Measurements from ENCODE around the gene TMEM203. TPM values are rescaled to one million over a fixed set of nuclear protein-coding genes. Genes with fewer than 3 reads are reported as not detected.
A peak's percentile ranks its signal among the peaks of the same experiment; 100 is the strongest.

TMEM203 gene
- total and polyA plus RNA-seq, 12 donors = 21.7 to 48.4 (median 40.0) TPM

GRCh38 chr9:137223078-137223970 lies 17.9 kb upstream of the TMEM203 start:
- peak; percentile 98 to 100 (median 99) for DNase-seq
- intact Hi-C loops (cut with DNase I) = no loop called here
- Histone ChIP-seq H3K27me3 (peaks cover 2% of the 10 kb centered on the region), H3K9me3 (replicated peaks in 1 of 3) (no peaks in the 10 kb centered on the region), H3K36me3 (replicated peaks in 1 of 2) (no peaks in the 10 kb centered on the region), H3K4me1 (replicated peaks in 1 of 2) (peaks cover 21 to 33% of the 10 kb centered on the region in 2 donors), H3K4me3 (peak overlapping the region; percentile 77 to 81 (median 79)), H3K27ac (peak overlapping the region; percentile 81 to 91 (median 84))
- TF ChIP-seq POLR2A (IDR thresholded peaks at IDR 0.05) (peak; percentile 49 to 60), CTCF (IDR thresholded peaks at IDR 0.05) (no peak)
- 1 to 7% (median 2%) methylated on average over 9 to 63 of the region's 63 CpGs for WGBS, 4 donors

GRCh38 chr9:137222190-137223077 lies 17.0 kb upstream of the TMEM203 start, which contains the start of gene RNF208:
Gene RNF208, minus strand, starts transcription at chr9:137222240. Its CDS starts 1,028 bp downstream, at chr9:137221212.
- intact Hi-C loops (cut with DNase I) = no loop called here
- Histone ChIP-seq H3K4me1 (replicated peaks in 1 of 2) (peaks cover 29 to 37% of the 10 kb centered on the region in 2 donors), H3K27ac (peak within 1 kb of the TSS; percentile 79 to 91 (median 82)), H3K4me3 (peak within 1 kb of the TSS in 2 of 4 donors; percentile 77 to 78), H3K36me3 (replicated peaks in 1 of 2) (no peaks in the 10 kb centered on the region), H3K9me3 (replicated peaks in 1 of 3) (no peaks in the 10 kb centered on the region), H3K27me3 (no peaks in the 10 kb centered on the region)
- peak in 2 of 7 donors; percentile 44 to 59 for DNase-seq
- WGBS, 4 donors = 3 to 29% (median 10%) methylated on average over 3 to 78 of the region's 88 CpGs; no CpG with 5 or more reads in 1 of the 4 donors
- TF ChIP-seq CTCF (IDR thresholded peaks at IDR 0.05) (no peak), POLR2A (IDR thresholded peaks at IDR 0.05) (no peak)

- no peaks in the 10 kb centered on the region for H3K9me3 ChIP-seq (replicated peaks in 1 of 3)
- no peaks in the 10 kb centered on the region for H3K27me3 ChIP-seq
- no peak for DNase-seq
- intact Hi-C loops (cut with DNase I) = no loop called here
- no peak for TF ChIP-seq POLR2A (IDR thresholded peaks at IDR 0.05)
- TF ChIP-seq CTCF (IDR thresholded peaks at IDR 0.05) = no peak
- peak overlapping the region in 2 of 4 donors; percentile 18 to 60 for H3K4me3 ChIP-seq
- H3K4me1 ChIP-seq (replicated peaks in 1 of 2) = peaks cover 29 to 37% of the 10 kb centered on the region in 2 donors
- peak overlapping the region in 3 of 5 donors; percentile 23 to 91 (median 30) for H3K27ac ChIP-seq
- 3 to 4% methylated on average over 48 to 61 of the region's 61 CpGs; no CpG with 5 or more reads in 2 of the 4 donors for WGBS, 4 donors
- H3K36me3 ChIP-seq (replicated peaks in 1 of 2) = no peaks in the 10 kb centered on the region
These were observed 16.2 kb upstream of the TMEM203 start for GRCh38 chr9:137221506-137222111.
